ENCODE data around the gene ASCC3. TPM values are rescaled to one million over a fixed set of nuclear protein-coding genes. Genes with fewer than 3 reads are reported as not detected.

ASCC3 gene
- total RNA-seq, 2 experiments from 2014 or later = 28.5 to 47.5 TPM

GRCh38 chr6:100553243-100553642 is 327.9 kb downstream of the ASCC3 start:
- TF ChIP-seq EZH2phosphoT487 (IDR thresholded peaks at IDR 0.05; ENCODE audit: borderline replicate concordance, low read depth, low read length) = no peak
- TF ChIP-seq CTCF (conservative IDR thresholded peaks at IDR 0.05; ENCODE audit: low read length) = no peak
- Histone ChIP-seq H4K20me1 (ENCODE audit: insufficient read depth, low read length) (no peaks in the 10 kb centered on the region), H3K9me3 (ENCODE audit: low read length) (no peaks in the 10 kb centered on the region), H2AFZ (ENCODE audit: low read length) (no peak overlapping the region), H3K27ac (ENCODE audit: low read depth, low read length, poor library complexity, severe bottlenecking) (no peak overlapping the region), H3K36me3 (ENCODE audit: insufficient read depth, low read length) (no peaks in the 10 kb centered on the region), H3K9me2 (ENCODE audit: insufficient read depth, low read length) (no peaks in the 10 kb centered on the region), H3K4me3 (ENCODE audit: low read depth, low read length, poor library complexity, severe bottlenecking) (no peak overlapping the region), H3K4me2 (ENCODE audit: low read length) (no peak overlapping the region), H3K4me1 (ENCODE audit: insufficient read depth, low read length, poor library complexity, severe bottlenecking) (no peaks in the 10 kb centered on the region), H3K79me2 (ENCODE audit: insufficient read depth, low read depth, low read length) (no peaks in the 10 kb centered on the region)
- intact Hi-C loops (cut with micrococcal nuclease; ENCODE audit: unreplicated experiment) = no loop called here
- ChIA-PET CTCF (ENCODE audit: unreplicated experiment) (no interaction called here), POLR2A (no interaction called here)
- no peak for DNase-seq (ENCODE audit: low spot score)
- BruUV-seq (replicated peaks) = no TSS peak

- H3K4me1 ChIP-seq (ENCODE audit: insufficient read depth, low read length, poor library complexity, severe bottlenecking) = no peaks in the 10 kb centered on the region
- ChIA-PET POLR2A (no interaction called here), CTCF (ENCODE audit: unreplicated experiment) (no interaction called here)
- no peak overlapping the region for H3K4me2 ChIP-seq (ENCODE audit: low read length)
- no peak overlapping the region for H3K4me3 ChIP-seq (ENCODE audit: low read depth, low read length, poor library complexity, severe bottlenecking)
- H2AFZ ChIP-seq (ENCODE audit: low read length) = no peak overlapping the region
- no peak overlapping the region for H3K27ac ChIP-seq (ENCODE audit: low read depth, low read length, poor library complexity, severe bottlenecking)
- intact Hi-C loops (cut with micrococcal nuclease; ENCODE audit: unreplicated experiment) = no loop called here
- no peaks in the 10 kb centered on the region for H3K9me3 ChIP-seq (ENCODE audit: low read length)
- no TSS peak for BruUV-seq (replicated peaks)
- DNase-seq (ENCODE audit: low spot score) = no peak
- no peaks in the 10 kb centered on the region; the same call in 1 of the 2 replicates for H3K9me2 ChIP-seq (ENCODE audit: insufficient read depth, low read length)
- H3K36me3 ChIP-seq (ENCODE audit: insufficient read depth, low read length) = no peaks in the 10 kb centered on the region
- TF ChIP-seq EZH2phosphoT487 (IDR thresholded peaks at IDR 0.05; ENCODE audit: borderline replicate concordance, low read depth, low read length) = no peak
- TF ChIP-seq CTCF (conservative IDR thresholded peaks at IDR 0.05; ENCODE audit: low read length) = no peak
- no peaks in the 10 kb centered on the region for H3K79me2 ChIP-seq (ENCODE audit: insufficient read depth, low read depth, low read length)
- H4K20me1 ChIP-seq (ENCODE audit: insufficient read depth, low read length) = no peaks in the 10 kb centered on the region
These were observed 331.5 kb downstream of the ASCC3 start for GRCh38 chr6:100549406-100550167.

- Histone ChIP-seq H2AFZ (ENCODE audit: low read length) (no peak overlapping the region), H3K9me2 (ENCODE audit: insufficient read depth, low read length) (no peaks in the 10 kb centered on the region), H3K36me3 (ENCODE audit: insufficient read depth, low read length) (peaks cover 12% of the 10 kb centered on the region; the same call in 1 of the 2 replicates), H3K4me1 (ENCODE audit: insufficient read depth, low read length, poor library complexity, severe bottlenecking) (no peaks in the 10 kb centered on the region), H3K4me3 (ENCODE audit: low read depth, low read length, poor library complexity, severe bottlenecking) (no peak overlapping the region), H3K9me3 (ENCODE audit: low read length) (no peaks in the 10 kb centered on the region), H3K79me2 (ENCODE audit: insufficient read depth, low read depth, low read length) (no peaks in the 10 kb centered on the region), H4K20me1 (ENCODE audit: insufficient read depth, low read length) (no peaks in the 10 kb centered on the region), H3K4me2 (ENCODE audit: low read length) (no peak overlapping the region), H3K27ac (ENCODE audit: low read depth, low read length, poor library complexity, severe bottlenecking) (no peak overlapping the region)
- no TSS peak for BruUV-seq (replicated peaks)
- DNase-seq (ENCODE audit: low spot score) = no peak
- ChIA-PET POLR2A (interaction anchor here (1.2 kb wide), 1 partner anchor 29 kb away, joined by 3 read pairs; no protein-coding TSS in a partner anchor), CTCF (ENCODE audit: unreplicated experiment) (no interaction called here)
- TF ChIP-seq CTCF (conservative IDR thresholded peaks at IDR 0.05; ENCODE audit: low read length) (no peak), EZH2phosphoT487 (IDR thresholded peaks at IDR 0.05; ENCODE audit: borderline replicate concordance, low read depth, low read length) (no peak)
- intact Hi-C loops (cut with micrococcal nuclease; ENCODE audit: unreplicated experiment) = no loop called here
These were observed 343.0 kb downstream of the ASCC3 start for GRCh38 chr6:100538086-100538485.

Data from OCI-LY7 (cell line).